Prostate gland (tissue), 2 donors: ENCODE measurements around the gene ELMO1. TPM values are rescaled to one million over a fixed set of nuclear protein-coding genes. Genes with fewer than 3 reads are reported as not detected.

Experiments
- DNase-seq: peaks from one replicate; pipeline ENCODE4 v3.0.0-alpha.2; 2019; ENCODE audit warnings: low spot score
- H3K27ac ChIP-seq, 2 donors: fragments of 200-600 bp; sonication (generic); 2 replicates each; pipeline ENCODE4 v1.5.1; 2017 to 2019
- H3K27me3 ChIP-seq: fragments of 200-600 bp; sonication (generic); replicated peaks from 2 replicates; pipeline ENCODE4 v1.5.1; 2019; ENCODE audit not compliant: insufficient read depth
- H3K36me3 ChIP-seq, 2 donors: fragments of 200-600 bp; sonication (generic); 1 replicate in 1 of 2; 2 replicates in 1 of 2; pipeline versions ENCODE4 v1.5.1 to v1.8.1; 2017 to 2019
- H3K4me1 ChIP-seq: fragments of 200-600 bp; sonication (generic); replicated peaks from 2 replicates; pipeline ENCODE4 v1.5.1; 2019
- H3K4me3 ChIP-seq, 2 donors: fragments of 200-600 bp; sonication (generic); 2 replicates each; pipeline ENCODE4 v1.5.1; 2017 to 2019
- H3K9me3 ChIP-seq: fragments of 200-600 bp; sonication (generic); 2 replicates; pipeline ENCODE4 v1.5.1; 2017
- POLR2A ChIP-seq: fragments of 450-650 bp; IDR thresholded peaks from one replicate; pipeline ENCODE4 v1.6.1; 2016; ENCODE audit warnings: antibody characterized with exemption, mild to moderate bottlenecking
- POLR2AphosphoS5 ChIP-seq: sonication (generic); formaldehyde crosslinking; IDR thresholded peaks from one replicate; pipeline ENCODE4 v1.6.1; 2017; ENCODE audit warnings: antibody characterized with exemption
- WGBS: methylation state at CpG from one replicate; pipeline ENCODE4 v1.1.5; 2018; 5-methylcytosine and 5-hydroxymethylcytosine counted together
- intact Hi-C: fragments of 100-400 bp; cut with DNase I; formaldehyde crosslinking; loops from one replicate; pipeline ENCODE4 v1.14.2; 2022
- total RNA-seq, 2 donors: library from RNA; depleted of rRNA; stranded (reverse); fragments of >200 nt; gene quantifications; one replicate each; pipeline ENCODE4 v1.1.0, GENCODE V29; 2016
- TF ChIP-seq, protein P1 (sequence below), 4 experiments: fragments of 200-600 bp in 2 of 4; fragments of 450-650 bp in 2 of 4; sonication (generic) in 2 of 4; IDR thresholded peaks; 1 replicate in 3 of 4; 2 replicates in 1 of 4; pipeline ENCODE4 v1.5.1; 2016 to 2019; ENCODE audit warnings: antibody characterized with exemption in 4 of 4, mild to moderate bottlenecking in 2 of 4, moderate library complexity in 2 of 4

ELMO1 gene
- total RNA-seq, 2 donors from 2014 or later, result 6.7 to 19.3 TPM

DNA sequence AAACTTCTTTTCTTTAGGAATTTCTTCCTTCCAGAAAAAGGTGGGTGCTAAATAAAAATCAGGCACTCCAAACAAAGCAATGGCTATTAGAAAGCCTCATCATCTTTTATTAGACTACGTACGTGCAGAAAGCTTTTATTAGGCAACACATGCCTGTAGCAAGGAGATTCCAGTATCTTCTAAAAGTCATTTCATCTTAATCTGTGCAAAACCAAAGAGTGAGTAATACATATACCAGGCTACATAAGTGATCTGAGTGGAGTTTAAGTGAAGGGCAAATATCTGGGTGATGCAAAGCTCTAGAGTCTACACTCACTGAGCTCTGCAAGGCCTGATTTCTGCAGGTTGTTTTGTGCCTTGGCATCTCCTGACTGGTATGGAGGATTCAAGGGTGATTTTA is 231.7 kb downstream of the ELMO1 start:
- Histone ChIP-seq H3K9me3 (no peaks in the 10 kb centered on the region), H3K36me3 (no peaks in the 10 kb centered on the region), H3K4me1 (no peaks in the 10 kb centered on the region), H3K27ac (no peak overlapping the region), H3K4me3 (no peak overlapping the region), H3K27me3 (no peaks in the 10 kb centered on the region)
- 60% methylated on average over 2 of the region's 2 CpGs for WGBS
- intact Hi-C loops, result no loop called here
- DNase-seq, result no peak
- TF ChIP-seq POLR2AphosphoS5, result no peak
- TF ChIP-seq, protein P1, sequence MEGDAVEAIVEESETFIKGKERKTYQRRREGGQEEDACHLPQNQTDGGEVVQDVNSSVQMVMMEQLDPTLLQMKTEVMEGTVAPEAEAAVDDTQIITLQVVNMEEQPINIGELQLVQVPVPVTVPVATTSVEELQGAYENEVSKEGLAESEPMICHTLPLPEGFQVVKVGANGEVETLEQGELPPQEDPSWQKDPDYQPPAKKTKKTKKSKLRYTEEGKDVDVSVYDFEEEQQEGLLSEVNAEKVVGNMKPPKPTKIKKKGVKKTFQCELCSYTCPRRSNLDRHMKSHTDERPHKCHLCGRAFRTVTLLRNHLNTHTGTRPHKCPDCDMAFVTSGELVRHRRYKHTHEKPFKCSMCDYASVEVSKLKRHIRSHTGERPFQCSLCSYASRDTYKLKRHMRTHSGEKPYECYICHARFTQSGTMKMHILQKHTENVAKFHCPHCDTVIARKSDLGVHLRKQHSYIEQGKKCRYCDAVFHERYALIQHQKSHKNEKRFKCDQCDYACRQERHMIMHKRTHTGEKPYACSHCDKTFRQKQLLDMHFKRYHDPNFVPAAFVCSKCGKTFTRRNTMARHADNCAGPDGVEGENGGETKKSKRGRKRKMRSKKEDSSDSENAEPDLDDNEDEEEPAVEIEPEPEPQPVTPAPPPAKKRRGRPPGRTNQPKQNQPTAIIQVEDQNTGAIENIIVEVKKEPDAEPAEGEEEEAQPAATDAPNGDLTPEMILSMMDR (IDR thresholded peaks at IDR 0.05), result no peak
- TF ChIP-seq POLR2A, result no peak

DNA sequence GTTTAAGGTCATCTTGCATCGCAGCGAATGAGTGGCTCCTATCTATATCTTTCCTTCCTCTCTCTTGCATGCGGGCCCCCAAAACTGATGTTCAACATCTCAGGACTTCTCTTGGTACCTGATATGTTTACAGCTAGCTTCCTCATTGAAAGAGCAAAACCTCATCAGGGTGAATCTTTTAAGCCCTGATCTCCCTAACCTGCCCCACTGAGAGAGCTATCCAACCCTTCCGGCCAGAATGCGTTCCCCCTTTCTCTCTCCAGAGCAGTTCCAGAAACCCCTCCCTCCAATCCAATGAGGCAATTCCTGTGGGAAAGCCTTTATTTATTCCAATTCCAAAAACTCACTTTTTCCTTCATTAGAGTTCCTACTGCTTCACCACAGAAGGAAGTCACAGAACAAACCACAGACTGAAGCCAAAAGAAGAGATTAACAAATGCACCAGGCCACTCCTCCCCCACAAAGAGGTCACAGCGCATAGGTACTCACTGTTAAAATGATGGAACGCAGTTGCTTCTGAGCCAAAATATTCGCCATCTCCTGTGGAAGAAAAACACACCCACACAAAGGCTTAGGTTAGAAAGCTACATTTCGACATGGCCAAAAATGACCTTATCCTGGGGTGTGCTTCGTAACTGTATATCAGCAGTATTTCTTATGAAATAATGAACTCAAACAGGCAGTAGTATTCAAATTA is 232.4 kb downstream of the ELMO1 start:
- Histone ChIP-seq H3K36me3 (no peaks in the 10 kb centered on the region), H3K9me3 (no peaks in the 10 kb centered on the region), H3K4me1 (no peaks in the 10 kb centered on the region), H3K27ac (no peak overlapping the region), H3K4me3 (no peak overlapping the region), H3K27me3 (no peaks in the 10 kb centered on the region)
- no peak for TF ChIP-seq POLR2AphosphoS5
- no peak for TF ChIP-seq POLR2A
- TF ChIP-seq, protein P1 (IDR thresholded peaks at IDR 0.05), result no peak
- no peak for DNase-seq
- intact Hi-C loops, result no loop called here
- 80% methylated on average over 10 of the region's 10 CpGs for WGBS

GRCh38 chr7:37215290-37215923 is 233.3 kb downstream of the ELMO1 start:
- H3K9me3 ChIP-seq, result no peaks in the 10 kb centered on the region
- TF ChIP-seq, protein P1 (IDR thresholded peaks at IDR 0.05), result no peak
- TF ChIP-seq POLR2AphosphoS5 (no peak), POLR2A (no peak)
- no peak overlapping the region for H3K4me3 ChIP-seq
- WGBS, result 70% methylated on average over 3 of the region's 3 CpGs
- intact Hi-C loops, result no loop called here
- H3K36me3 ChIP-seq, result no peaks in the 10 kb centered on the region
- no peak overlapping the region for H3K27ac ChIP-seq
- no peaks in the 10 kb centered on the region for H3K27me3 ChIP-seq
- no peak for DNase-seq
- no peaks in the 10 kb centered on the region for H3K4me1 ChIP-seq

- H3K27me3 ChIP-seq, result no peaks in the 10 kb centered on the region
- no peaks in the 10 kb centered on the region for H3K36me3 ChIP-seq
- H3K9me3 ChIP-seq, result no peaks in the 10 kb centered on the region
- 80% methylated on average over 8 of the region's 8 CpGs for WGBS
- intact Hi-C loops, result no loop called here
- DNase-seq, result no peak
- TF ChIP-seq, protein P1 (IDR thresholded peaks at IDR 0.05), result no peak
- TF ChIP-seq POLR2A, result no peak
- no peak for TF ChIP-seq POLR2AphosphoS5
- H3K4me1 ChIP-seq, result no peaks in the 10 kb centered on the region
- H3K27ac ChIP-seq, result no peak overlapping the region
- no peak overlapping the region for H3K4me3 ChIP-seq
Measured at GRCh38 chr7:37212556-37212955, 236.1 kb downstream of the ELMO1 start.

- no peak overlapping the region for H3K4me3 ChIP-seq
- intact Hi-C loops, result no loop called here
- H3K4me1 ChIP-seq, result no peaks in the 10 kb centered on the region
- H3K9me3 ChIP-seq, result no peaks in the 10 kb centered on the region
- TF ChIP-seq POLR2AphosphoS5, result no peak
- TF ChIP-seq, protein P1 (IDR thresholded peaks at IDR 0.05), result no peak
- no peak for TF ChIP-seq POLR2A
- H3K27ac ChIP-seq, result no peak overlapping the region
- H3K27me3 ChIP-seq, result no peaks in the 10 kb centered on the region
- no peak for DNase-seq
- H3K36me3 ChIP-seq, result no peaks in the 10 kb centered on the region
Measured at GRCh38 chr7:37212051-37212450, 236.6 kb downstream of the ELMO1 start.
